D341Med (cell line): ENCODE results near the gene PRX.
A peak's percentile ranks its signal among the peaks of the same experiment; 100 is the strongest.
"Not testable (repeated sequence)": the region's sequence is repeated elsewhere in the genome, so short reads cannot be mapped to it uniquely, and the experiment has no call there.

Source experiments
- DNase-seq: peaks from one replicate; pipeline ENCODE4 v3.0.0; 2012; ENCODE audit warnings: low spot score

Gene PRX, protein sequence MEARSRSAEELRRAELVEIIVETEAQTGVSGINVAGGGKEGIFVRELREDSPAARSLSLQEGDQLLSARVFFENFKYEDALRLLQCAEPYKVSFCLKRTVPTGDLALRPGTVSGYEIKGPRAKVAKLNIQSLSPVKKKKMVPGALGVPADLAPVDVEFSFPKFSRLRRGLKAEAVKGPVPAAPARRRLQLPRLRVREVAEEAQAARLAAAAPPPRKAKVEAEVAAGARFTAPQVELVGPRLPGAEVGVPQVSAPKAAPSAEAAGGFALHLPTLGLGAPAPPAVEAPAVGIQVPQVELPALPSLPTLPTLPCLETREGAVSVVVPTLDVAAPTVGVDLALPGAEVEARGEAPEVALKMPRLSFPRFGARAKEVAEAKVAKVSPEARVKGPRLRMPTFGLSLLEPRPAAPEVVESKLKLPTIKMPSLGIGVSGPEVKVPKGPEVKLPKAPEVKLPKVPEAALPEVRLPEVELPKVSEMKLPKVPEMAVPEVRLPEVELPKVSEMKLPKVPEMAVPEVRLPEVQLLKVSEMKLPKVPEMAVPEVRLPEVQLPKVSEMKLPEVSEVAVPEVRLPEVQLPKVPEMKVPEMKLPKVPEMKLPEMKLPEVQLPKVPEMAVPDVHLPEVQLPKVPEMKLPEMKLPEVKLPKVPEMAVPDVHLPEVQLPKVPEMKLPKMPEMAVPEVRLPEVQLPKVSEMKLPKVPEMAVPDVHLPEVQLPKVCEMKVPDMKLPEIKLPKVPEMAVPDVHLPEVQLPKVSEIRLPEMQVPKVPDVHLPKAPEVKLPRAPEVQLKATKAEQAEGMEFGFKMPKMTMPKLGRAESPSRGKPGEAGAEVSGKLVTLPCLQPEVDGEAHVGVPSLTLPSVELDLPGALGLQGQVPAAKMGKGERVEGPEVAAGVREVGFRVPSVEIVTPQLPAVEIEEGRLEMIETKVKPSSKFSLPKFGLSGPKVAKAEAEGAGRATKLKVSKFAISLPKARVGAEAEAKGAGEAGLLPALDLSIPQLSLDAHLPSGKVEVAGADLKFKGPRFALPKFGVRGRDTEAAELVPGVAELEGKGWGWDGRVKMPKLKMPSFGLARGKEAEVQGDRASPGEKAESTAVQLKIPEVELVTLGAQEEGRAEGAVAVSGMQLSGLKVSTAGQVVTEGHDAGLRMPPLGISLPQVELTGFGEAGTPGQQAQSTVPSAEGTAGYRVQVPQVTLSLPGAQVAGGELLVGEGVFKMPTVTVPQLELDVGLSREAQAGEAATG (N-terminal part only)

GRCh38 chr19:40413291-40413845 is at the start of gene PRX:
Gene PRX (minus strand): TSS chr19:40413378. CDS start chr19:40407932, 5,446 bp downstream.
- peak; percentile 42 for DNase-seq

- no peak for DNase-seq
Observed at GRCh38 chr19:40461669-40462221, 48.6 kb upstream of the PRX start.

DNA sequence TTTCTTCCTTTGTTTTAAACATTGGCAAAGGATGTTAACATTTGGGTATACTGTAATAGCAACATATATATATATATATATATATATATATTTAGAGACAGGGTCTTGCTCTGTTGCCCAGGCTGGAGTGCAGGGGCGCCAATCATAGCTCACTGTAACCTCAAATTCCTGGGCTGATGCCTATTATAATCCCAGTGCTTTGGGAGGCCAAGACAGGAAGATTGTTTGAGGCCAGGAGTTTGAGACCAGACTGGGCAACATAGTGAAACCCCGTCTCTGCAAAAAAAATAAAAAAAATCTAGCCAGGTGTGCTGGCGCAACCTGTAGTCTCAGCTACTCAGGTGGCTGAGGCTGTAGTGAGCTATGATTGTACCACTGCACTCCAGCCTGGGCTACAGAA is 47.0 kb upstream of the PRX start:
- DNase-seq, result no peak

DNA sequence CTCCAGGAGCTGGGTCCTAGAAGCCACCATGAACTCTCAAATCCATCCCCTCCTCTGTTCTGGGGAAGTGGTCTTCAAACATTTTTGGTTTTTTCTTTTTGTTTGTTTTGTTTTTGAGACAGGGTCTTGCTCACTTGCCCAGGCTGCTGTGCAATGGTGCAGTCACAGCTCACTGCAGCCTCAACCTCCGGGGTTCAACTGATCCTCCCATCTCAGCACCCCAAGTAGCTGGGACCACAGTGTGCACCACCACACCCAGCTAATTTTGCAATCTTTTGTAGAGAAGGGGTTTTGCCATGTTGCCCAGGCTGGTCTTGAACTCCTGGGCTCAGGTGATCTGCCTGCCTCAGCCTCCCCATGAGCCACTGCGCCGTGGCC is 45.4 kb upstream of the PRX start:
- no peak for DNase-seq

DNA sequence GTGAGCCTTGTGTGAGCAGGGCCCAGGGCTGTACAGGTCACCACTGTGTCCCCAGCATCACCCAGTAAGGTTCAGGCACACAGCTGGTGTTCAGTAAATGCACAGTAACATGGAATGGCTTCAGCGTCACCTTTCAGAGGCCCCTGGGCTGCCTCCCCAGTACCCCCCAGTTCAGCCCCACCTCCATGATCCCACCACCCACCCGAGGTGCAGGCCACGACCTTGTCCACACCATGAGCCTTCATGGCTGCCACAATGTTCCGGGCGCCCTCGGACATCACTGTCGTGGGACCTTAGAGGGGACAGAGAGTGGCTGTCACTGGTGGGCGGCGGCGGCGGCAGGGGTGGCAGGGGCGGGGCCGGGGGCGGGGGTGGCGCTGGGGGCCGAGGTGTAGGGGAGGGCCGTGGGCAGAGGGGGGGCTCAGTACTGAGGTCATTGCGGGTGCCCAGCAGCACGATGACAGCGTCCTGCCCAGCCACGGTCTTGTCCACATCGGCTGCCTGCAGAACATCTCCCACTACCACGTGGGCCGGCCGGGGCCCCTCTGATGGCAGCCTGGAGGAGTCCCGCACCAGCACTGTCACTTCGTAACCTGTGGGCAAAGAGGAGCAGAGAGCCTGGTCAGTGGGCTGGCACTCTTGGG is 44.9 kb upstream of the PRX start:
- DNase-seq, result no peak

GRCh38 chr19:40457048-40457447 is 43.9 kb upstream of the PRX start:
- no peak for DNase-seq

DNA sequence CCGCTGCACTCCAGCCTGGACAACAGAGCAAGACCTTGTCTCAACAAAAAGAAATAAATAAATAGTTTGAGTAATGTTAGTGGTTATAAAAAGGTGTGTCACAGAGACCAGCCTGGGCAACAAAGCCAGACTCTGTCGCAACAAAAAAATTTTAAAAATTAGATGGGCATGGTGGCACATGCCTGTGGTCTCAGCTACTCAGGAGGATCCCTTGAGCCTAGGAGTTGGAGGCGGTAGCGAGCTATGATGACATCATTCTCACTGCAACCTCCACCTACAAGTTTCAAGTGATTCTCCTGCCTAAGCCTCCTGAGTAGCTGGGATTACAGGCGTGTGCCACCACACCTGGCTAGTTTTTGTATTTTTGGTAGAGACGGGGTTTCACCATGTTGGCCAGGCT is 40.8 kb upstream of the PRX start:
- not testable (repeated sequence) for DNase-seq

- DNase-seq, result no peak
Observed at GRCh38 chr19:40453151-40453735, 40.1 kb upstream of the PRX start.

GRCh38 chr19:40452016-40452415 is 38.8 kb upstream of the PRX start:
- DNase-seq, result no peak

- no peak for DNase-seq
Observed at GRCh38 chr19:40450664-40451063, 37.5 kb upstream of the PRX start.

GRCh38 chr19:40449506-40449905 is 36.3 kb upstream of the PRX start:
- no peak for DNase-seq

- no peak for DNase-seq
Observed at GRCh38 chr19:40446263-40446784, 33.1 kb upstream of the PRX start.

- DNase-seq, result no peak
Observed at GRCh38 chr19:40445780-40446262, 32.6 kb upstream of the PRX start.

- DNase-seq, result no peak
Observed at GRCh38 chr19:40444825-40445312, 31.7 kb upstream of the PRX start.

- DNase-seq, result peak; percentile 97
Observed at GRCh38 chr19:40444000-40444824, 31.0 kb upstream of the PRX start, which contains the start of gene SERTAD3. Gene SERTAD3 (minus strand): TSS chr19:40444335. CDS start chr19:40442080, 2,255 bp downstream.

- peak; percentile 97 for DNase-seq
Observed at GRCh38 chr19:40443131-40443999, 30.2 kb upstream of the PRX start.

GRCh38 chr19:40442328-40443130 is 29.4 kb upstream of the PRX start:
- no peak for DNase-seq
